ENCODE results near the gene ARSA. TPM values are rescaled to one million over a fixed set of nuclear protein-coding genes. Genes with fewer than 3 reads are reported as not detected.
"Not testable (repeated sequence)": the region's sequence is repeated elsewhere in the genome, so short reads cannot be mapped to it uniquely, and the experiment has no call there.

Gene ARSA
- total and polyA plus RNA-seq, 2 donors (not counting 3 experiments of a cell fraction or from before 2014, with no cell fraction given), result 22.3 to 33.6 TPM

DNA sequence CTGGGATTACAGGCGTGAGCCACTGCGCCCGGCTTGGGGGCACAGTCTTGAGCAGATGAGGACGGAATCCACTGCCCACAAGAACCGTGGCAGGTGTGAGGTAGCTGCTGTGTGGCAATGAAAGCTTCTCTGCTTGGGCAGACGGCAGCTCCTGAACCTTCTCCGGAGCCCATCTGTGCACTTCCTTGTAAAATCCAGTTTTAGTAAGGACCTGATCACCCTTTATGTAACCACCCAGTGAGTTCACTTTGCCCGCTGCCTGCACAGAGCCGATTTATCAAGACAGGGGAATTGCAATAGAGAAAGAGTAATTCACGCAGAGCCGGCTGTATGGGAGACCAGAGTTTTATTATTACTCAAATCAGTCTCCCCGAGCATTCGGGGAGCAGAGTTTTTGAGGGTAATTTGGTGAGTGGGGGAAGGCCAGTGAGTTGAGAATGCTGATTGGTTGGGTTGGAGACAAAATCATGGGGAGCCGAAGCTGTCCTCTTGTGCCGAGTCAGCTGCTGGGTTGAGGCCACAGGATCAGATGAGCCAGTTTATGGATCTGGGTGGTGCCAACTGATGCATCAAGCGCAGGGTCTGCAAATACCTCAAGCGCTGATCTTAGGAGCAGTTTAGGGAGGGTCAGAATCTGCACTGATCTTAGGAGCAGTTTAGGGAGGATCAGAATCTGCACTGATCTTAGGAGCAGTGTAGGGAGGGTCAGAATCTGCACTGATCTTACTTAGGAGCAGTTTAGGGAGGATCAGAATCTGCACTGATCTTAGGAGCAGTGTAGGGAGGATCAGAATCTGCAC, 15.3 kb upstream of the ARSA start:
- H3K4me2 ChIP-seq (ENCODE audit: insufficient read depth, low read length); H3K27ac ChIP-seq (ENCODE audit: insufficient read depth, low read depth, low read length); H3K9me1 ChIP-seq (replicated peaks; ENCODE audit: control insufficient read depth, extremely low read depth, insufficient read depth, low read length); DNase-seq (ENCODE audit: low read depth, low spot score); dilution Hi-C loops (cut with MboI; ENCODE audit: extremely low pct_ligation_motif_present, low sequenced_read_pairs); H3K36me3 ChIP-seq (ENCODE audit: control insufficient read depth in 2 of 2, extremely low read depth in 1 of 2, insufficient read depth in 2 of 2, low read length in 2 of 2); H2AFZ ChIP-seq (ENCODE audit: low read depth, low read length); BruUV-seq (replicated peaks); H3K9ac ChIP-seq (replicated peaks; ENCODE audit: extremely low read depth, insufficient read depth, low read length); H3K79me2 ChIP-seq (ENCODE audit: control insufficient read depth, insufficient read depth, low read length); H3K9me3 ChIP-seq (replicated peaks; ENCODE audit: control insufficient read depth, insufficient read depth, low read length); H4K20me1 ChIP-seq (replicated peaks; ENCODE audit: control insufficient read depth, extremely low read depth, insufficient read depth, low read length); H3K4me3 ChIP-seq (replicated peaks in 1 of 3; ENCODE audit: insufficient read depth in 1 of 3, low read depth in 1 of 3, low read length in 3 of 3): not testable (repeated sequence)
- Histone ChIP-seq H3K4me1 (ENCODE audit: control insufficient read depth, extremely low read depth, insufficient read depth, low read length) (peaks cover 14% of the 10 kb centered on the region), H3K27me3 (ENCODE audit: control insufficient read depth in 2 of 2, insufficient read depth in 2 of 2, low read length in 2 of 2) (peaks cover 23 to 24% of the 10 kb centered on the region in 2 experiments)
- FAIRE-seq, result peak; percentile 52
- intact Hi-C loops (cut with micrococcal nuclease), result loop anchor here (5.0 kb wide), 1 partner anchor 49 kb away; no protein-coding TSS in a partner anchor
- ChIA-PET CTCF (interaction anchor here (2.6 to 5.2 kb wide), 5 partner anchors 11 to 29 kb away, joined by 10 to 64 read pairs (median 22); partner anchors contain the start of genes ARSA and SHANK3), POLR2A (interaction anchor here (0.6 kb wide), 1 partner anchor 31 kb away, joined by 4 read pairs; no protein-coding TSS in a partner anchor)

- H3K4me1 ChIP-seq (ENCODE audit: control insufficient read depth, extremely low read depth, insufficient read depth, low read length), result peaks cover 14% of the 10 kb centered on the region
- ChIA-PET POLR2A (interaction anchor here (1.1 to 1.2 kb wide), 3 partner anchors 15 to 43 kb away, joined by 3 to 4 read pairs (median 3); partner anchors contain the start of gene SHANK3), CTCF (interaction anchor here (0.6 to 5.2 kb wide), 25 partner anchors 9 to 116 kb away, joined by 3 to 64 read pairs (median 6); partner anchors contain the start of genes ARSA, SCO2 and SHANK3)
- no peaks in the 10 kb centered on the region for H3K79me2 ChIP-seq (ENCODE audit: control insufficient read depth, insufficient read depth, low read length)
- FAIRE-seq (no peak), DNase-seq (ENCODE audit: low read depth, low spot score) (peak; percentile 74)
- H3K4me2 ChIP-seq (ENCODE audit: insufficient read depth, low read length), result no peak overlapping the region
- no TSS peak for BruUV-seq (replicated peaks)
- H3K9ac ChIP-seq (replicated peaks; ENCODE audit: extremely low read depth, insufficient read depth, low read length), result no peak overlapping the region
- no peaks in the 10 kb centered on the region for H3K36me3 ChIP-seq (ENCODE audit: control insufficient read depth in 2 of 2, extremely low read depth in 1 of 2, insufficient read depth in 2 of 2, low read length in 2 of 2)
- intact Hi-C loops (cut with micrococcal nuclease), result loop anchor here (2.0 to 5.0 kb wide), 3 partner anchors 15 to 50 kb away; partner anchors contain the start of gene SHANK3
- TF ChIP-seq CTCF (IDR thresholded peaks at IDR 0.05; ENCODE audit: extremely low read depth in 1 of 2, insufficient read depth in 1 of 2, low read depth in 1 of 2, low read length in 2 of 2) (peak; percentile 47 to 56), EZH2 (IDR thresholded peaks at IDR 0.05; ENCODE audit: borderline replicate concordance, low read depth, low read length, severe bottlenecking) (no peak), MYC (IDR thresholded peaks at IDR 0.05; ENCODE audit: low read depth, low read length) (no peak), POLR2AphosphoS5 (IDR thresholded peaks at IDR 0.05; ENCODE audit: insufficient read depth, low read depth, low read length) (no peak), JUN (IDR thresholded peaks at IDR 0.05; ENCODE audit: borderline replicate concordance, insufficient read depth, insufficient read length, low read depth) (no peak), FOS (IDR thresholded peaks at IDR 0.05; ENCODE audit: borderline replicate concordance, insufficient read depth, low read length) (no peak)
- TF ChIP-seq, protein P1, sequence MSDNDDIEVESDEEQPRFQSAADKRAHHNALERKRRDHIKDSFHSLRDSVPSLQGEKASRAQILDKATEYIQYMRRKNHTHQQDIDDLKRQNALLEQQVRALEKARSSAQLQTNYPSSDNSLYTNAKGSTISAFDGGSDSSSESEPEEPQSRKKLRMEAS (IDR thresholded peaks at IDR 0.05; ENCODE audit: insufficient read depth, insufficient read length), result no peak
- no peak overlapping the region for H3K27ac ChIP-seq (ENCODE audit: insufficient read depth, low read depth, low read length)
- H3K9me1 ChIP-seq (replicated peaks; ENCODE audit: control insufficient read depth, extremely low read depth, insufficient read depth, low read length), result no peaks in the 10 kb centered on the region
- no peak overlapping the region for H3K4me3 ChIP-seq (replicated peaks in 1 of 3; ENCODE audit: insufficient read depth in 1 of 3, low read depth in 1 of 3, low read length in 3 of 3)
- dilution Hi-C loops (cut with MboI; ENCODE audit: extremely low pct_ligation_motif_present, low sequenced_read_pairs), result no loop called here
- H3K27me3 ChIP-seq (ENCODE audit: control insufficient read depth in 2 of 2, insufficient read depth in 2 of 2, low read length in 2 of 2), result peaks cover 23 to 24% of the 10 kb centered on the region in 2 experiments
- no peaks in the 10 kb centered on the region for H3K9me3 ChIP-seq (replicated peaks; ENCODE audit: control insufficient read depth, insufficient read depth, low read length)
- peak overlapping the region; percentile 55 for H2AFZ ChIP-seq (ENCODE audit: low read depth, low read length)
- H4K20me1 ChIP-seq (replicated peaks; ENCODE audit: control insufficient read depth, extremely low read depth, insufficient read depth, low read length), result no peaks in the 10 kb centered on the region
Measured at GRCh38 chr22:50641696-50642607, 14.0 kb upstream of the ARSA start.
